Lower lobe of right lung (tissue), 2 donors: Measurements from ENCODE around the gene NBEAL2. TPM values are rescaled to one million over a fixed set of nuclear protein-coding genes. Genes with fewer than 3 reads are reported as not detected.

Experiments used
- ATAC-seq, 2 donors: fragments of 200-7000 bp; cut with Tn5 transposase; one replicate each; pipeline ENCODE4 v1.9.1; 2020 to 2022; ENCODE audit warnings: mild to moderate bottlenecking in 2 of 2, moderate library complexity in 2 of 2
- DNase-seq: peaks from one replicate; pipeline ENCODE4 v3.0.0-alpha.2; 2020
- H3K27ac ChIP-seq: fragments of 200-600 bp; one replicate; pipeline ENCODE4 v1.8.0; 2022
- H3K27me3 ChIP-seq: fragments of 200-600 bp; one replicate; pipeline ENCODE4 v1.8.0; 2022; ENCODE audit warnings: low read depth
- H3K36me3 ChIP-seq: fragments of 200-600 bp; one replicate; pipeline ENCODE4 v1.8.0; 2022; ENCODE audit warnings: mild to moderate bottlenecking
- H3K4me1 ChIP-seq: fragments of 200-600 bp; one replicate; pipeline ENCODE4 v1.8.0; 2022
- H3K4me3 ChIP-seq: fragments of 200-600 bp; one replicate; pipeline ENCODE4 v1.8.0; 2022; ENCODE audit warnings: mild to moderate bottlenecking
- H3K9me3 ChIP-seq: fragments of 200-600 bp; one replicate; pipeline ENCODE4 v1.8.0; 2022
- intact Hi-C: fragments of 100-400 bp; cut with DNase I; formaldehyde crosslinking; loops from one replicate; pipeline ENCODE4 v1.11.0; 2022
- total RNA-seq: library from RNA; stranded (reverse); fragmentation: NEBNext Ultra II Directional; extraction: Animal tissue kit (Norgen Biotek cat#: 25700); gene quantifications from one replicate; pipeline ENCODE4 v1.2.1, GENCODE V29; 2021
- TF ChIP-seq, protein P1 (sequence below): fragments of 200-600 bp; IDR thresholded peaks from one replicate; pipeline ENCODE4 v1.8.0; 2022; ENCODE audit warnings: antibody characterized with exemption, mild to moderate bottlenecking
- donor health status: DM: no; HTN: yes; CAD: no; lungs with severe emphysema.

NBEAL2 gene
- total RNA-seq, 1 donor from 2014 or later: 97.0 TPM

DNA sequence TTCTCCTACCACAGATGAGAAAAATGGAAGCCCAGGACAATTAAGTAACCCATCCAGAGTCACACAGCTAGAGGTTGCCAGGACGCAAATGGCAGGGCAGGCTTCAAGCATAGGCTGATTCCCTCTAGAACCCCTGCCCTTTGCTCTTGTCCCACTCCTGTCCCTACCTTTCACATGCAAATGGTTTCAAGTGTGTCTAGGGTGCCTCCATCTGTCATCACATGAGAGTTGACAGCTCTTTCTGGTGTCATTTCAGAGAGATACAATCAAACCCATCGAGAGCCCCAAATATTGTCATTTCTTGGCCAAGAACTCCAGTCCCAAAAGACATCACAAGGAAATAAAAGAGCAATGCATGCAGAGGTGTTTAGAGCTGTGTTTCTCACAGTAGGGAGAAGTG, 26.7 kb upstream of the NBEAL2 start:
- no peaks in the 10 kb centered on the region for H3K9me3 ChIP-seq
- no peaks in the 10 kb centered on the region for H3K27me3 ChIP-seq
- H3K36me3 ChIP-seq: no peaks in the 10 kb centered on the region
- no peak overlapping the region for H3K27ac ChIP-seq
- H3K4me1 ChIP-seq: peaks cover 95% of the 10 kb centered on the region
- TF ChIP-seq, protein P1, sequence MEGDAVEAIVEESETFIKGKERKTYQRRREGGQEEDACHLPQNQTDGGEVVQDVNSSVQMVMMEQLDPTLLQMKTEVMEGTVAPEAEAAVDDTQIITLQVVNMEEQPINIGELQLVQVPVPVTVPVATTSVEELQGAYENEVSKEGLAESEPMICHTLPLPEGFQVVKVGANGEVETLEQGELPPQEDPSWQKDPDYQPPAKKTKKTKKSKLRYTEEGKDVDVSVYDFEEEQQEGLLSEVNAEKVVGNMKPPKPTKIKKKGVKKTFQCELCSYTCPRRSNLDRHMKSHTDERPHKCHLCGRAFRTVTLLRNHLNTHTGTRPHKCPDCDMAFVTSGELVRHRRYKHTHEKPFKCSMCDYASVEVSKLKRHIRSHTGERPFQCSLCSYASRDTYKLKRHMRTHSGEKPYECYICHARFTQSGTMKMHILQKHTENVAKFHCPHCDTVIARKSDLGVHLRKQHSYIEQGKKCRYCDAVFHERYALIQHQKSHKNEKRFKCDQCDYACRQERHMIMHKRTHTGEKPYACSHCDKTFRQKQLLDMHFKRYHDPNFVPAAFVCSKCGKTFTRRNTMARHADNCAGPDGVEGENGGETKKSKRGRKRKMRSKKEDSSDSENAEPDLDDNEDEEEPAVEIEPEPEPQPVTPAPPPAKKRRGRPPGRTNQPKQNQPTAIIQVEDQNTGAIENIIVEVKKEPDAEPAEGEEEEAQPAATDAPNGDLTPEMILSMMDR: no peak
- H3K4me3 ChIP-seq: no peak overlapping the region
- intact Hi-C loops: no loop called here
- DNase-seq (no peak), ATAC-seq (no peak)

DNA sequence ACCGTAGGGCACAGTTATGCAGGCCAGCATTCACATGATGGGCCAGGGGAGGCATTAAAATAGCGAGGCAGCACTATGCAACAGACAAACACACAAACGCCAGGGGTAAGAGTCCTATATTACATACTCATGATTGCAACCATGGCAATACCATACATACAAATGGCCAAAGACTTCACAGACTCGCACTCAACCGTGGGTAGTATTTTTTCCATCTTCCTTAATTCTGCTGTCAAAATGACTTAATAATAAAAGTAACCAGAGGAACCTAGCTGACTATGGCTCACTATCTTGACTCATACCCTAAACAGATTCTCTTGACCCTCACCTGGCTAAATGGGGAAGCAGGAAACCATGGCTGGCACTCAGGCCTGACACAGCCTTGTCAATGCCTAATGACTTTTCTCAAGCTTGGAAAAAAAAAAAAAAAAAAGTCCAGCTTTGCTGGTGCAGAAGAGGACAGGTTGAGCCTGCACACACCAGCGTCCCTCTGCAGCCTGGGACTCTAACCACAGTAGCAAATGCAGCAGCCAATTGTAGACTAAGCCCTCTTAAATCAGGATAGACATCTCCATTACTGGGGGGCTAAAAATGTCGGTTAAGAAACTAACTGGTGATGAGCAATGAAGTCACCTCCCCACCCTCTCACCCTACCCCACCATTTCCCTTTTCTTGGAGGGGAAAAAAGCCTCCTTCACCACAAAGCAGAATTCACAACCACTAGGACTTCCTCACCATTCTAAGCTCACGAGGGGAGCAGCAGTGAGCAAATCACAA, 26.0 kb upstream of the NBEAL2 start:
- Histone ChIP-seq H3K27ac (no peak overlapping the region), H3K4me3 (no peak overlapping the region), H3K27me3 (no peaks in the 10 kb centered on the region), H3K4me1 (peaks cover 91% of the 10 kb centered on the region), H3K36me3 (no peaks in the 10 kb centered on the region), H3K9me3 (no peaks in the 10 kb centered on the region)
- no peak for DNase-seq
- TF ChIP-seq, protein P1: no peak
- peak; percentile 15 to 45 for ATAC-seq
- intact Hi-C loops: no loop called here

DNA sequence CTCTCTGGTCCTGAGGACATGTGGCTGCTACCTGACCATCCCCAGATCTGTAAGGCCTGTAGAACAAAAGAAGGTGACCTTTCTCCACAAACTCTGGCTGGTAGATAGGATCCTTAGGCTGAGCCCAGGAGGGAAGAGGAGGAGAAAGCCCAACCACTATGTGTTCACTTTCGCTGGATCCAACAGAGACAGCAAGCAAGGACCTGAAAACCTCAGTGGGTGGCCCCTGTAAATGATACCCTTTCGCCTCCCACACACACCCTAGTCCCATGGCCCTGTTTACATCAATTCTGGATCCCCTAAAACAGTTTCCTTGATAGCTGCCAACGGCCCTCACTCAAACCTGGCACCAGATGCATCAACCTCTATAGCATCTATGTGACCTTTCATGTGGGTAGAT, 25.3 kb upstream of the NBEAL2 start:
- no peak overlapping the region for H3K27ac ChIP-seq
- no peak for ATAC-seq
- peaks cover 91% of the 10 kb centered on the region for H3K4me1 ChIP-seq
- DNase-seq: no peak
- TF ChIP-seq, protein P1: no peak
- no peak overlapping the region for H3K4me3 ChIP-seq
- no peaks in the 10 kb centered on the region for H3K27me3 ChIP-seq
- H3K36me3 ChIP-seq: no peaks in the 10 kb centered on the region
- no peaks in the 10 kb centered on the region for H3K9me3 ChIP-seq
- intact Hi-C loops: no loop called here

DNA sequence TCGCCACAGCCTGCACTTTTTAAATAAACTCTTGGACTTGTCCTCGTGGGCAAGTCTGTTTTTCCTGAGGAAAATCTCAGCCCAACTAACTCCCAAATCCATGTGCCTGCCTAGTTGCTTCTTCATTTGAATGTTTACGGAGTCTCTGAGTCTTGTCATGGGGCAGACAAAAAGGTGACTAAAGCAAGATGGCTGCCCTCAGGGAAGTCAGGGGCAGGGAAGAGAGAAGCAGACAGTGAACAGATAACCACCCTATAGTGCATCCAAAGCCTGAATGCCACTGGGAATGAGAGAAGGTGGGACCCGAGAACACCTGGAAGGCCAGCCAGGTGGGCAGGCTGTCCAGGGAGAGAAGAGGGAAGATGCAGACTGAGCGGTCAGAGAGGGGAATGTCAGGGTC, 24.3 kb upstream of the NBEAL2 start:
- ATAC-seq (no peak), DNase-seq (no peak)
- no peaks in the 10 kb centered on the region for H3K9me3 ChIP-seq
- intact Hi-C loops: no loop called here
- no peaks in the 10 kb centered on the region for H3K36me3 ChIP-seq
- TF ChIP-seq, protein P1: no peak
- peaks cover 91% of the 10 kb centered on the region for H3K4me1 ChIP-seq
- H3K27me3 ChIP-seq: no peaks in the 10 kb centered on the region
- H3K4me3 ChIP-seq: no peak overlapping the region
- peak overlapping the region; percentile 10 for H3K27ac ChIP-seq

DNA sequence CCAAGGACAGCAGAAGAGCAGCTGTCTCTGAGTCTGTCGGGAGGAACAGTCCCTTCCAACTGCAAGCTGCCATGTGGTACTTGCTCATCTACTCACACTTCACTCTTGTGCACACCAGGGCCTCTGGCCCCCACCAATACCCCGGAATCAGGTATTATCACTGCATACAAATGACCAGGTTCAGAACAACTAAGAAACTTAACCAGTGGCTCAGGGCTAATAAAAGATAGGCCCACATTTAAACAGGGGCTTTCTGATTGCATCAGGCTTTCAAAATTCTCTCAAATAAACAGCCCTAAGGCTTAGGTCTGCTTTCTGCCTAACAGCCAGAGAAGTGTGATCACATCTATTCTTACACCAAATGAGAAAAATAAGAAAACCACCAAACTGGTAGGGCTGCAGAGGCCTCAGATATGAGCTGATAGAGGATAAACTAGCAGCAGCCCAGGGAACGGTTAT, 23.6 kb upstream of the NBEAL2 start:
- H3K36me3 ChIP-seq: no peaks in the 10 kb centered on the region
- intact Hi-C loops: no loop called here
- no peak for ATAC-seq
- H3K27ac ChIP-seq: peak overlapping the region; percentile 10
- H3K4me3 ChIP-seq: no peak overlapping the region
- no peaks in the 10 kb centered on the region for H3K9me3 ChIP-seq
- peaks cover 91% of the 10 kb centered on the region for H3K4me1 ChIP-seq
- H3K27me3 ChIP-seq: no peaks in the 10 kb centered on the region
- DNase-seq: no peak
- TF ChIP-seq, protein P1: no peak
